ENCODE results near the gene CLCN4. TPM values are rescaled to one million over a fixed set of nuclear protein-coding genes. Genes with fewer than 3 reads are reported as not detected.

Gene CLCN4
- total RNA-seq, 4 donors from 2014 or later = 0.79 to 1.1 TPM; not detected in 2

DNA sequence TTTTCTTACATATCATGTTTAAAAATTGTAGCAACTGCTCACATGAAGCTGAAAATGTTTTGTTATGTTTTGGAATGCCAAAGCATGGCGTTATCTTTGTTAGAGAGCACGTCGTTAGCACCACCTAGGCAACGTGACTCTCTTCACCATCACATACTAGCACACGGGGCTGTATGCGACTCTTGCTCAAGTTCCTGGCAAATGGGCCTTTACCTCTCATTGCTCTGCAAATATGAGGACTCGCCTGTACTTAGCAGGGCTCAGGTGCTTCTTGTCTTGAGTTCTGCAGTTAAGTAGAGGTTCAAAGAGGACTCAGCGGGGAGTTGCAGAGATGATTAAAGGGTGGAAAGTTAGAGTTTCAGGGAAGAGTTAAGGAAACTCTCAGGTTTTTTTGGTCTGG, 59.4 kb downstream of the CLCN4 start:
- no peak overlapping the region for H3K4me3 ChIP-seq
- no peaks in the 10 kb centered on the region for H3K27me3 ChIP-seq
- 74% methylated on average over 8 of the region's 8 CpGs; no CpG with 5 or more reads in 1 of the 2 donors for WGBS, 2 donors (ENCODE audit: low coverage in 1 of 2)
- H3K9me3 ChIP-seq = no peaks in the 10 kb centered on the region
- no peaks in the 10 kb centered on the region for H3K36me3 ChIP-seq
- H3K4me1 ChIP-seq = no peaks in the 10 kb centered on the region
- no peak for DNase-seq
- in situ Hi-C loops (cut with MboI; ENCODE audit: low pct_ligation_motif_present in 1 of 4, low pct_unique_long_range_greater_than_20kb in 1 of 4, low sequenced_read_pairs in 3 of 4) (no loop called here), intact Hi-C loops (cut with DNase I; ENCODE audit: low total_unique reads) (no loop called here)
- TF ChIP-seq EP300 (IDR thresholded peaks at IDR 0.05; ENCODE audit: low read depth) = no peak
- no peak for TF ChIP-seq POLR2AphosphoS5 (IDR thresholded peaks at IDR 0.05)
- TF ChIP-seq, protein P1, sequence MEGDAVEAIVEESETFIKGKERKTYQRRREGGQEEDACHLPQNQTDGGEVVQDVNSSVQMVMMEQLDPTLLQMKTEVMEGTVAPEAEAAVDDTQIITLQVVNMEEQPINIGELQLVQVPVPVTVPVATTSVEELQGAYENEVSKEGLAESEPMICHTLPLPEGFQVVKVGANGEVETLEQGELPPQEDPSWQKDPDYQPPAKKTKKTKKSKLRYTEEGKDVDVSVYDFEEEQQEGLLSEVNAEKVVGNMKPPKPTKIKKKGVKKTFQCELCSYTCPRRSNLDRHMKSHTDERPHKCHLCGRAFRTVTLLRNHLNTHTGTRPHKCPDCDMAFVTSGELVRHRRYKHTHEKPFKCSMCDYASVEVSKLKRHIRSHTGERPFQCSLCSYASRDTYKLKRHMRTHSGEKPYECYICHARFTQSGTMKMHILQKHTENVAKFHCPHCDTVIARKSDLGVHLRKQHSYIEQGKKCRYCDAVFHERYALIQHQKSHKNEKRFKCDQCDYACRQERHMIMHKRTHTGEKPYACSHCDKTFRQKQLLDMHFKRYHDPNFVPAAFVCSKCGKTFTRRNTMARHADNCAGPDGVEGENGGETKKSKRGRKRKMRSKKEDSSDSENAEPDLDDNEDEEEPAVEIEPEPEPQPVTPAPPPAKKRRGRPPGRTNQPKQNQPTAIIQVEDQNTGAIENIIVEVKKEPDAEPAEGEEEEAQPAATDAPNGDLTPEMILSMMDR (IDR thresholded peaks at IDR 0.05) = no peak
- no peak for TF ChIP-seq POLR2A (IDR thresholded peaks at IDR 0.05)
- H3K27ac ChIP-seq = no peak overlapping the region

DNA sequence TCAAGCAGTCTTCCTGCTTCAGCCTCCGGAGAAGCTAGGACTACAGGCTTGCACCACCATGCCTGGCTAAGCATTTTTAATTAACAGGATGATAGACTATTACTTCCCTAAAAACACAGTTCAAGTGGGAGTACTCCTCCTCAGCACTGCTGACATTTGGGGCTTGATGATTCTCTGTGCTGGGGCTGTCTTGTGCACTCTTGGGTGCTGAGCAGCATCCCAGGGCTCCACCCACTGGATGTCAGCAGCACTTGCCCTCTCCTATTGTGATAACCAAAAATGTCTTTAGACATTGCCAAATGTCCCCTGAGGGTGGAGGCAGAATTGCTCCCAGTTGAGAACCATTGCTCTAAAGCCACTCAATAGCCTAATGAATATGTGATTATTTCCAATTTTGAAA, 60.4 kb downstream of the CLCN4 start:
- Histone ChIP-seq H3K36me3 (no peaks in the 10 kb centered on the region), H3K27me3 (no peaks in the 10 kb centered on the region), H3K27ac (no peak overlapping the region), H3K4me3 (no peak overlapping the region), H3K4me1 (no peaks in the 10 kb centered on the region), H3K9me3 (no peaks in the 10 kb centered on the region)
- in situ Hi-C loops (cut with MboI; ENCODE audit: low pct_ligation_motif_present in 1 of 4, low pct_unique_long_range_greater_than_20kb in 1 of 4, low sequenced_read_pairs in 3 of 4) (no loop called here), intact Hi-C loops (cut with DNase I; ENCODE audit: low total_unique reads) (no loop called here)
- WGBS, 2 donors (ENCODE audit: low coverage in 1 of 2) = 100% methylated on average over 1 of the region's 1 CpG; no CpG with 5 or more reads in 1 of the 2 donors
- TF ChIP-seq, protein P1 (IDR thresholded peaks at IDR 0.05) = no peak
- TF ChIP-seq POLR2A (IDR thresholded peaks at IDR 0.05) (no peak), EP300 (IDR thresholded peaks at IDR 0.05; ENCODE audit: low read depth) (no peak), POLR2AphosphoS5 (IDR thresholded peaks at IDR 0.05) (no peak)
- DNase-seq = no peak

DNA sequence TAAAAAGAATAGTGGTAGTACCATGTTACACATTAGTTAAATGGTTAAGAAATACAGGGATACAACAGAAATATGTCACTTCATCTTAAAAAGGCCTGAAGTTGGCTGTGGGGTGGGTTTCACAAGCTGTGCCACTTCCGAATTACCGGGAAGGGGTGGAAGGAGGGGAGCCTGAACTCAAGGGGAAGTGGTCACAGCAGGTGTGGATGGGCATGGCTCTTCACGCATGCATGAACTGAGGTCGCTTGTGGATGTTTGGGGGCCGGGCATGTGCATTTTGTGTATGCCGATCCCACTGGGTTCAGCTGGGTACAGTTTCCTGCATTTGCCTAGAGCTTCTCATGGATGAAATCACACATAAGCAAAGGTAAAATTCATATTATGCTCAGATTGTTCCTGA, 64.9 kb downstream of the CLCN4 start:
- no peak for DNase-seq
- TF ChIP-seq EP300 (IDR thresholded peaks at IDR 0.05; ENCODE audit: low read depth) (no peak), POLR2A (IDR thresholded peaks at IDR 0.05) (no peak), POLR2AphosphoS5 (IDR thresholded peaks at IDR 0.05) (no peak)
- TF ChIP-seq, protein P1 (IDR thresholded peaks at IDR 0.05) = no peak
- Histone ChIP-seq H3K36me3 (no peaks in the 10 kb centered on the region), H3K9me3 (no peaks in the 10 kb centered on the region), H3K4me3 (no peak overlapping the region), H3K27ac (no peak overlapping the region), H3K27me3 (no peaks in the 10 kb centered on the region), H3K4me1 (no peaks in the 10 kb centered on the region)
- intact Hi-C loops (cut with DNase I; ENCODE audit: low total_unique reads) (no loop called here), in situ Hi-C loops (cut with MboI; ENCODE audit: low pct_ligation_motif_present in 1 of 4, low pct_unique_long_range_greater_than_20kb in 1 of 4, low sequenced_read_pairs in 3 of 4) (no loop called here)
- 68 to 100% methylated on average over 1 to 6 of the region's 6 CpGs for WGBS, 2 donors (ENCODE audit: low coverage in 1 of 2)

DNA sequence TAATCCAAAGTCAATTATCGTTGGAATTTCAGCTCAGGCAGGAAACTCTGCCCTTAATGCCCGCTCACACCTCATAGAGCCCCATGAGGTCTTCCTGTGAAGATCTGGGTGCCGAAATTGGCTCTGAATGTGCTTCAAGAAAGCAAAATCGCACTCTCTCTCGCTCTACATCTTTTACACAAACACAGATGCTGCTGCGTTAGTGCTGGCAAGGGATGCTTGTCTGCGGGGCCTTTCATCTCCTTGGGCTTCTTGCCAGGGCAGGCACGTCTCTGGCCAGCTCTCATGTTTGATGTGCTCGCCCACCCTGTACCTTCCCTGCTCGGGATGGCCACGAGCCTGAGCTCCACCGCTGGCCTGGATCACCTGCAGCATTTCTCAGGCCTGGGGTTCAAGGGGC, 66.5 kb downstream of the CLCN4 start:
- no peaks in the 10 kb centered on the region for H3K27me3 ChIP-seq
- no peak overlapping the region for H3K27ac ChIP-seq
- in situ Hi-C loops (cut with MboI; ENCODE audit: low pct_ligation_motif_present in 1 of 4, low pct_unique_long_range_greater_than_20kb in 1 of 4, low sequenced_read_pairs in 3 of 4) = no loop called here
- no peaks in the 10 kb centered on the region for H3K4me1 ChIP-seq
- H3K36me3 ChIP-seq = no peaks in the 10 kb centered on the region
- no peak overlapping the region for H3K4me3 ChIP-seq
- no peak for DNase-seq
- TF ChIP-seq, protein P1 (IDR thresholded peaks at IDR 0.05) = no peak
- TF ChIP-seq EP300 (IDR thresholded peaks at IDR 0.05; ENCODE audit: low read depth) (no peak), POLR2A (IDR thresholded peaks at IDR 0.05) (no peak), POLR2AphosphoS5 (IDR thresholded peaks at IDR 0.05) (no peak)
- 66% methylated on average over 12 of the region's 12 CpGs; no CpG with 5 or more reads in 1 of the 2 donors for WGBS, 2 donors (ENCODE audit: low coverage in 1 of 2)
- intact Hi-C loops (cut with DNase I; ENCODE audit: low total_unique reads) = no loop called here
- H3K9me3 ChIP-seq = no peaks in the 10 kb centered on the region
